ENCODE results near the gene ZNRF2.

- no peak for TF ChIP-seq EZH2 (IDR thresholded peaks at IDR 0.05; ENCODE audit: borderline replicate concordance, low read length)
- TF ChIP-seq CTCF (conservative IDR thresholded peaks at IDR 0.05 in 1 of 2, IDR thresholded peaks at IDR 0.05 in 1 of 2; ENCODE audit: extremely low read depth in 1 of 2, insufficient read depth in 1 of 2, low read depth in 1 of 2, low read length in 2 of 2), result no peak
Measured at GRCh38 chr7:30331338-30331737, 46.9 kb downstream of the ZNRF2 start.

Measured in mammary epithelial cell (primary cell).